ENCODE data around the gene RASSF10. TPM values are rescaled to one million over a fixed set of nuclear protein-coding genes. Genes with fewer than 3 reads are reported as not detected.

RASSF10 gene
- polyA plus RNA-seq, 10 donors, result 0.13 to 3.0 (median 0.36) TPM

GRCh38 chr11:13053255-13053917 is 44.3 kb downstream of the RASSF10 start:
- no peak for DNase-seq

DNA sequence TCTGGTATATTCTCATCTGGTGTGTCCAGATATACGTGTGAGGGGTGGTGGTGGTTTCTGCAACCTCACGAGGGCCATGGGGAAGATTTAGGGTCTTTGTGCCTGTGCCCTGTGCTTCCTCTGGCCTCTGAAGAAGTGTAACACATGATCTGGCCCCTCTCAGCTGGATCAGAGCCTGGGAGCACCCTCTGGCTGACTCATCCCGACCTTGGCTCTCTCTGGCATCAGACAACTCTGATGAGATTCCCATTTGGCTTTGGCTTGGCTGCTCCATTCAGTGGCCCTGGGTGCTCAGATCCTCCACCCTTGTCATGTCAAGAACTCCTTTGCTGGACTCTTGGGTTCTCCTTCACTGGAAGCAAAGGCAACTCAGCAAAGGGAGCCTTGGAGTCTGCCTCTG is 45.2 kb downstream of the RASSF10 start:
- no peak for DNase-seq

- no peak for DNase-seq
Measured at GRCh38 chr11:13055200-13055599, 46.1 kb downstream of the RASSF10 start.

DNA sequence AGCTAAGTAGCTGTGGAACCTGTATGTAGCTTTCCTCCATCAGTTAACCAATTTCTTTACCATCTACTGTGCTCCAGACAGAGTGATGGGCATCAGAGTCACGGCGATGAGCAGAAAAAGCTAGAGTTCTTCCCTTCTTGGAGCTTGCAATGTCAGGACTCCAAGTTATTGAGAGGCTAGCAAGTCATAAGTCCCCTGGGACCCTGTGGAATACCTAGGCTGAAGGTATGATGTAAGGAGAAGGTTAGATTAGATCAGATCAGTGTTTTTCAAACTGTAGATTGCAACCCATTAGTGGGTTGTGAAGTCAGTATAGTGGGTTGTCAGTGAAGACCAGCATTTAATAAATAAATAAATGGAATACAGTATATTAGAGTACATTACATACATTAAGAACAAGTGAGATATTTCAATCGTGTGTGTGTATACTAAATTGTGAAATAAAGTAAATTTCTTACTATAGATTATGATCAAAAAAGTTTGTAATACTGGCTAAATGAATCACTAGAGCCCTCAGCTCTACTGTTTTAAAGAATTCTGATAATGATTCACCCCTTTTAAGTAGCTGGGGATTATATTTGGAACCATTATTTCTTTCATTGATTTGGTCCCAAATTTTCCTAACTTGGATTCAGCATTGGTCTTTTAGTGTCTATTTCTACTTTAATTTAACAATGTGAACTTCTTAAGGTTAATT is 52.3 kb downstream of the RASSF10 start:
- peak in 1 of 3 donors; percentile 13 for DNase-seq
